NB4 (cell line): ENCODE results near the gene SIRPA.

ENCODE experiments used
- CTCF ChIP-seq: IDR thresholded peaks from one replicate; pipeline ENCODE4 v1.5.1; 2012; ENCODE audit warnings: low read depth, low read length
- POLR2A ChIP-seq: IDR thresholded peaks from 2 replicates; pipeline ENCODE4 v1.6.1; 2011; ENCODE audit warnings: mild to moderate bottlenecking; ENCODE audit not compliant: insufficient read length; ENCODE audit errors: extremely low read depth

- no peak for TF ChIP-seq CTCF
- no peak for TF ChIP-seq POLR2A
Observed at GRCh38 chr20:1912646-1913045, 17.4 kb downstream of the SIRPA start.
